ENCODE data around the gene MAP1B. TPM values are rescaled to one million over a fixed set of nuclear protein-coding genes. Genes with fewer than 3 reads are reported as not detected.

MAP1B gene
- total RNA-seq, 1 donor from 2014 or later: 0.57 TPM

DNA sequence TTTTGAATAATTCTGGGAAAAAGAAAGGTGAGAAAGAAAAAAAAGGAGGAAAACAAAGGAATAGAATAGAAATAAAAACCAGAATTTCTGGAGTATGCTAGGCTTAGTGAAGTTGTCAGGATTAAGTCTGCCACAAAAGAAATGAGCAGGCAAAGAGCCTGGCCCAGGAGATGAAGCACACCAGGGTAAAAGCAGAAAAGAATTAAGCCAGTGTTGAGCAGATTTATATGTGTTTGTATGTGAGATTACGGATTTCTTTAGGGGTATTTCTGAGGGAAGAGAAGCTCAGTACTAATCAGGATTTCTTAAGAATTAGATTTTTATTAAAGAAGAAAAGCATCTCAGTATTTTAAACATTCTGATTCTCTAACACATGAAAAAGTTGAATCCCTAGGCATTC, 138.3 kb downstream of the MAP1B start:
- intact Hi-C loops (cut with micrococcal nuclease): no loop called here
- Mint-ChIP-seq H3K9me3 (no peaks in the 10 kb centered on the region), H3K27ac (no peak overlapping the region), H3K36me3 (ENCODE audit: low read depth) (peaks cover 10% of the 10 kb centered on the region), H3K4me1 (ENCODE audit: low read depth) (peaks cover 19% of the 10 kb centered on the region), H3K27me3 (ENCODE audit: low read depth) (peaks cover 2% of the 10 kb centered on the region), H3K4me3 (ENCODE audit: low read depth) (no peak overlapping the region)
- DNase-seq (ENCODE audit: low spot score): no peak

DNA sequence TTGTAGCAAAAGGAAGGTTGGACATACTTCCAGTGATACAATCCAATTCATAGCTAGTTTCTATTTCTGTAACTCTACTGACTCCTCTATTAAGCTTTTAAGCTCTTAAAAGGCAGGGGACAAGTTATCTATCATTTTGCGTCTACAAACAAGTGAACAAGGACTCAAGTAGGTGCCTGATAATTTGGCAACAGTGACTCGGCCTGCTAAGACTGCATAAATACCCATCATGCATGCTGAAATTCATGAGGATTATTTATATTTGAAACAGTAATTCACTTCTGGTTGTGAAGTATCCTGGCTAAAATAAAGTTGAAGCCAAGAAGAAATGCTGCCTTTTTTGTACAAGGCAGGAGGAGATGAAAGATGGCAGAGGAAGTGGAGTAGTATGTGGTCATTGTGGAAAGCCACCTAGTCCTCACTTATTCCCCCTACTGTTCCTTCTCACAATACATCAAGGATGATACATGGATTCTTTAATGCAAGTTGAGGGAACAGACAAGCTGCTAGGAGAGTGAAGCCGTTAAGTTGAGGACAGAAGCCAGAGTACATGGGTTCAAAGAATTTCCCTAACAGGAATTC, 138.8 kb downstream of the MAP1B start:
- intact Hi-C loops (cut with micrococcal nuclease): no loop called here
- Mint-ChIP-seq H3K27me3 (ENCODE audit: low read depth) (peaks cover 2% of the 10 kb centered on the region), H3K4me3 (ENCODE audit: low read depth) (no peak overlapping the region), H3K36me3 (ENCODE audit: low read depth) (peaks cover 10% of the 10 kb centered on the region), H3K27ac (no peak overlapping the region), H3K9me3 (no peaks in the 10 kb centered on the region), H3K4me1 (ENCODE audit: low read depth) (peaks cover 19% of the 10 kb centered on the region)
- DNase-seq (ENCODE audit: low spot score): no peak

DNA sequence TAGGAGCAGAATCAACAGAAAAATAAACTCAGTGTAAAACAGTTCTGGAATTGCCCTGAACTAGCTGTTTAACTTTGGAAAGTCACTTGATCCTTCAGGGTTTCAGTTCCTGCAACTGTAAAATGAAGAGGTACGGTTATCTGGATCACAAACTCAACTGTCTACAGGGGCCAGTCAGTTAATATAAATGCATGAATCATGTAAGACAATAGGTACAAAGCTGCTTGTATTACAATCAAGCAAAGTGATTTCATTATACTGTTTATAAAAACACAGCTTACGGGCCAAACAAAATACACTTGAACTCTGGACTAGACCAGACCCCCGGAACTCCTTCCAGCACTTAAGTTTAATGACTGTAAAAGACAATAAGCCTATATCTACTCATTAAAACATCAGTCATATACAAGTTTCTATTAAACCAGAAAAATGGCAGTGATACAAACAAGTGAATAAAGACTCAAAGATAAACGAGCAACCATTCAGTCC, 139.7 kb downstream of the MAP1B start:
- H3K9me3 Mint-ChIP-seq: no peaks in the 10 kb centered on the region
- DNase-seq (ENCODE audit: low spot score): no peak
- H3K27ac Mint-ChIP-seq: no peak overlapping the region
- peaks cover 2% of the 10 kb centered on the region for H3K27me3 Mint-ChIP-seq (ENCODE audit: low read depth)
- peaks cover under 1% of the 10 kb centered on the region for H3K36me3 Mint-ChIP-seq (ENCODE audit: low read depth)
- H3K4me1 Mint-ChIP-seq (ENCODE audit: low read depth): peaks cover 19% of the 10 kb centered on the region
- intact Hi-C loops (cut with micrococcal nuclease): no loop called here
- H3K4me3 Mint-ChIP-seq (ENCODE audit: low read depth): no peak overlapping the region

DNA sequence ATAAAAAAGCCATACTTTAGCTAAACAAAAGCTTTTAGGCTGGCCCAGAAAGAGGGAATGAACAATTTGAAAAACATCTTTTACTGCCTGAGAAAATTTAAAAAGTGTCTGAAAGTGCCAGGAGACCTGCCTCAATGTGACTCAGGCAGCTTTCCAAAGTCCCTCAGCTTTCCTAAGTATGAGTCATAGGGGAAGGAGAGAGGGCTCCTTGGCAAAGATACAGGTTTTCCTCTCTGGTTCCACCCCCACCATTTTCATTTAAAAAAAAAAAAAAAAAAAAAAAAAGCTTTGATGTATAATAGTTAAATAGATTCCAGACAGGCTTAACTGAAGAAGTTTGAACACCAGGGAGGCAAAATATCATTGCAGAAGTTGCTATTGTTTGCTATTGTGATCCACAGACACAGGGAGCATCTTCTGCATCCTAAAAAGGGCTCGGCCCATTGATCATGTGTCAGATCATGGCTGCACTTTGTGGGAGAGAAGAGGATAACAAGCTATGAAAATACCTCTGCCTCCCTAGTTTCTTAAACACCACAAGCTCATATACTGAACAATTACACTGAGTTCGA, 141.2 kb downstream of the MAP1B start:
- peaks cover 3% of the 10 kb centered on the region for H3K36me3 Mint-ChIP-seq (ENCODE audit: low read depth)
- DNase-seq (ENCODE audit: low spot score): no peak
- no peak overlapping the region for H3K27ac Mint-ChIP-seq
- H3K27me3 Mint-ChIP-seq (ENCODE audit: low read depth): no peaks in the 10 kb centered on the region
- peaks cover 19% of the 10 kb centered on the region for H3K4me1 Mint-ChIP-seq (ENCODE audit: low read depth)
- intact Hi-C loops (cut with micrococcal nuclease): no loop called here
- H3K9me3 Mint-ChIP-seq: no peaks in the 10 kb centered on the region
- H3K4me3 Mint-ChIP-seq (ENCODE audit: low read depth): no peak overlapping the region

DNA sequence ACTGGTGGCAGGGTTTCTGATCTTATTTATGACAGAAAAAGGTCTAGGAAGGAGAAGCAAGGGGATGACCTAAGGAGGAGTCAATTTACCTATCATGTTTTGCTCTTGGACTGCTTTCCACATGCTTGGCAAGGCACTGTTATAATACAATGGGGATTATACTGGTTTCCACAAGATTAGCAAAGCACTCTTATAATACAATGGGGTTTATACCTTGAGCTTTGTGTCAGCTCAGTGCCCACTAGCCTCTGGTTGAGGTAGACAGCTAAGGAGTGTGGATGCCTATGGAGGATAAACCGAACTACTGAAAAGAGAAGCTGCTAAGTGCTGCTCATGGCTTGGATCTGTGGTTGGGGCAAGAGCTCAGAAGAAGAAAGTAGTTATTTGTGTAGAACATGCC, 144.1 kb downstream of the MAP1B start:
- peaks cover 3% of the 10 kb centered on the region for H3K36me3 Mint-ChIP-seq (ENCODE audit: low read depth)
- no peak overlapping the region for H3K4me3 Mint-ChIP-seq (ENCODE audit: low read depth)
- H3K27ac Mint-ChIP-seq: no peak overlapping the region

DNA sequence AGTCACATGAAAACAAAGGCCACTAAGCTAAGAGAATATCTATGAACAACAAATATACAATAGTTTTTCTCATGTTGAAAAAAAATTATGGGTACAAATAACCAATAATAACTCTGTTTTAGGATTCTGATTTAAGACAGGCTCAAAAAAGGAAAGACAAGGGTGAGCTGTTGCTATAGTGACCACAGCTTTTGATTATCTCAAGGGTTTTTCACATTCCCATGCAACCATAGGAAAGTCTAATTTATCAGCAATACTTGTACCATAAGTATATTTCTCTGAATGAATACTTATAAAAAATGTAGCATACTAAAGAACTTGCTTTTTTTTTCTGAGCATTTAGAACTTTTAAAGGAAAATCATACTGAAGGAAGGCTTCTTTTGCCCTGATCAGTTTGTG, 144.7 kb downstream of the MAP1B start:
- no peak for DNase-seq (ENCODE audit: low spot score)
- intact Hi-C loops (cut with micrococcal nuclease): no loop called here
- no peaks in the 10 kb centered on the region for H3K27me3 Mint-ChIP-seq (ENCODE audit: low read depth)
- no peak overlapping the region for H3K27ac Mint-ChIP-seq
- no peak overlapping the region for H3K4me3 Mint-ChIP-seq (ENCODE audit: low read depth)
- H3K36me3 Mint-ChIP-seq (ENCODE audit: low read depth): peaks cover 3% of the 10 kb centered on the region
- H3K4me1 Mint-ChIP-seq (ENCODE audit: low read depth): peaks cover 5% of the 10 kb centered on the region
- H3K9me3 Mint-ChIP-seq: no peaks in the 10 kb centered on the region

More for the DNA sequence above, 144.1 kb downstream of the MAP1B start:
- H3K9me3 Mint-ChIP-seq: no peaks in the 10 kb centered on the region
- intact Hi-C loops (cut with micrococcal nuclease): no loop called here
- H3K27me3 Mint-ChIP-seq (ENCODE audit: low read depth): no peaks in the 10 kb centered on the region
- no peak for DNase-seq (ENCODE audit: low spot score)
- peaks cover 7% of the 10 kb centered on the region for H3K4me1 Mint-ChIP-seq (ENCODE audit: low read depth)

DNA sequence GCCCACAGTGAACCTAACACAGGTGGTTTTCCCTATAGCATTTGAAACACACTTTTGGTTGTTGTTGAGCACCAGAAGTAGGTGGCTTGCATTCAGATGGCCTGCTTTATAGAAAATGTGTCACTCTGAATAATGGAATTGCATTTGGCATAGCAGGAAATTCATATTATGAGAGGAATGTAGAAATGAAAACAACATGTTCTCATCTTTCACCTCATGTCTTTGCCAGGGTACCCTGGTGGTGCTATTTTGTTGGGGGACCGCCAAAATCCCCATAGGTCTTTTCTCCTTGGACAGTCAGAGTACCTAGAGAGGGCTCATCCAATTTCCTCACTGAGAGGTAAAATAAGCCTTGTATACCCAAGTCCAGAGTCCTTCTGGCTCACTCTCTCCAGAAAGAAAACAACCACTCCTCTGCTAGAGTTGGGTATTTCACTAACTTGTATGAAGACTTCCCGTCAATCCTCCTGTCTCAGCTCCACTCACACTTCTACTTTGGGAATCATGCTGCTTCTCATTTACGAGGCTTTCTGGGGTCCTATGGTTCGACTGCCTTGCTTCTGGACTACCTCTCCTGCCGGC, 145.4 kb downstream of the MAP1B start:
- intact Hi-C loops (cut with micrococcal nuclease): no loop called here
- H3K27me3 Mint-ChIP-seq (ENCODE audit: low read depth): no peaks in the 10 kb centered on the region
- H3K4me3 Mint-ChIP-seq (ENCODE audit: low read depth): no peak overlapping the region
- H3K9me3 Mint-ChIP-seq: no peaks in the 10 kb centered on the region
- peaks cover 5% of the 10 kb centered on the region for H3K4me1 Mint-ChIP-seq (ENCODE audit: low read depth)
- DNase-seq (ENCODE audit: low spot score): no peak
- H3K27ac Mint-ChIP-seq: no peak overlapping the region
- peaks cover 9% of the 10 kb centered on the region for H3K36me3 Mint-ChIP-seq (ENCODE audit: low read depth)

DNA sequence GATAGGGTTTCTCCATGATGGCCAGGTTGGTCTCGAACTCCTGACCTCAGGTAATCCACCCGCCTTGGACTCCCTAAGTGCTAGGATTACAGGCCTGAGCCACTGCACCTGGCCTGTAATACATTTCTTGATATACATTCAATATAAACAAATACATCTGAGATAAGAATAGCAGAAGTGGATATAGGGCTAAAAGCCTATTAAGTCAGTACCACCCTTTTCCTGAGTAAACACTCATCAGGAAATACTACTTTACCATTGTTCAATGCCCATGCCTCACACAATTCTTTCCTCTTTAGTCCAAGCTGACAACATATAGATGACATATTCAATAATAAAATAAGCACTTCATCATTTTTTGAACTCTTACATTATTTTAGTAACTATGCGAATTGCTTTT, 148.0 kb downstream of the MAP1B start:
- H3K27me3 Mint-ChIP-seq (ENCODE audit: low read depth): no peaks in the 10 kb centered on the region
- peaks cover 13% of the 10 kb centered on the region for H3K36me3 Mint-ChIP-seq (ENCODE audit: low read depth)
- no peak for DNase-seq (ENCODE audit: low spot score)
- no peaks in the 10 kb centered on the region for H3K9me3 Mint-ChIP-seq
- peaks cover 5% of the 10 kb centered on the region for H3K4me1 Mint-ChIP-seq (ENCODE audit: low read depth)
- no peak overlapping the region for H3K4me3 Mint-ChIP-seq (ENCODE audit: low read depth)
- intact Hi-C loops (cut with micrococcal nuclease): no loop called here
- no peak overlapping the region for H3K27ac Mint-ChIP-seq

DNA sequence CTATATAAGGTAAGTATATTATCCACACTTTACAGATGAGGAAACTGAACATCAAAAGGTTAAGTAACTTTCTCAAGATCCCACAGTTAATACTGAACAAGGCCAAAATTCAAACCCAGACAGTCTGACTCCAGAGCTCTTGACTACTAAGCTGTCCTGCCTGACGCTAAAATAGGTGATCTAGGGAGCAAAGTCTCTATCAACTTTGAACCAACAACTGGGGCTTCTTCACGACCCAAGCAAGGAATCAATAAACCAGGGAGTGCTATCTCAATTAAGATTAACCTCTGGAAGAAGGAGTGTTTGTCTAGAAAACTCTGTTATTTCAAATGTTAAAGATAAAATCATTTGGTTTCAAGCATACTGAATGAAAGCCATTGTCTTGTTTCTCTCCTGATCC, 148.4 kb downstream of the MAP1B start:
- H3K27me3 Mint-ChIP-seq (ENCODE audit: low read depth): no peaks in the 10 kb centered on the region
- no peak for DNase-seq (ENCODE audit: low spot score)

DNA sequence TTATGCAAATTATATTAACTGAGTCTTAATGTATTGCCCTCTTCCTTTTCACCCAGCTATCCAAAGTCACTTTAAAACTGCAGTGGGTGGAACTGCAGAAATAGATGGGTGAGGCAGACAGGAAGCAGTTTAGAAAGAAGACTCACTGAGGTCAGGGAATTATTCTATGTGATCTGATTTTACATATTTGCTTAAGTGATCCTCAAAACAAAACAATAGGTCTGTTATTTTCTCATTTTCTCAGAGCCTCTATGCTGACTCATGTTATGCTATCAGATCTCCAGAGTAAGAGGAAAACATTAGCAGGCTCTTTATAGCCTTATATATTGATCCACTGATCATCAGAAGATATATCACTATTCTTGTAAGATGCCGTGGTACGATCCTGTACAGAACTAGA, 149.3 kb downstream of the MAP1B start:
- no peak for DNase-seq (ENCODE audit: low spot score)
- peaks cover 5% of the 10 kb centered on the region for H3K4me1 Mint-ChIP-seq (ENCODE audit: low read depth)
- H3K27ac Mint-ChIP-seq: no peak overlapping the region
- intact Hi-C loops (cut with micrococcal nuclease): no loop called here
- peaks cover 13% of the 10 kb centered on the region for H3K36me3 Mint-ChIP-seq (ENCODE audit: low read depth)
- no peak overlapping the region for H3K4me3 Mint-ChIP-seq (ENCODE audit: low read depth)
- H3K9me3 Mint-ChIP-seq: no peaks in the 10 kb centered on the region
- H3K27me3 Mint-ChIP-seq (ENCODE audit: low read depth): no peaks in the 10 kb centered on the region

More for the DNA sequence above, 148.4 kb downstream of the MAP1B start:
- Mint-ChIP-seq H3K4me1 (ENCODE audit: low read depth) (peaks cover 5% of the 10 kb centered on the region), H3K4me3 (ENCODE audit: low read depth) (no peak overlapping the region), H3K36me3 (ENCODE audit: low read depth) (peaks cover 13% of the 10 kb centered on the region), H3K9me3 (no peaks in the 10 kb centered on the region), H3K27ac (no peak overlapping the region)
- intact Hi-C loops (cut with micrococcal nuclease): no loop called here

Other genes starting within 250 kb of the MAP1B start
- gene MRPS27, start 212.8 kb downstream of the MAP1B start, total RNA-seq: 96.8 and 98.4 TPM in 2 replicates
- gene PTCD2, start 212.9 kb downstream of the MAP1B start, total RNA-seq: 14.7 and 16.8 TPM in 2 replicates

Measured in activated T-helper 2 cell treated with anti-CD3 and anti-CD28 coated beads, Interferon-gamma antibody, Interleukin-2, Interleukin-4, amounts not matched to agents 10 μg/mL and 5 μg/mL and 100 μg/mL, durations not matched to agents 14 hours and 24 hours and 36 hours (primary cell).